BJ (cell line): ENCODE results near the gene SLC29A4. TPM values are rescaled to one million over a fixed set of nuclear protein-coding genes. Genes with fewer than 3 reads are reported as not detected.

Source experiments
- CTCF ChIA-PET: fragments of 350-600 bp; formaldehyde crosslinking; extraction: SDS; loops from one replicate; lab custom pipeline; 2021; ENCODE audit warnings: antibody characterized with exemption, inconsistent platforms; lab: Yijun Ruan, JAX
- POLR2A ChIA-PET: fragments of 300-600 bp; sonication (Branson Sonifier 250); formaldehyde crosslinking; extraction: SDS; loops from one replicate; lab custom pipeline; 2021; ENCODE audit warnings: antibody characterized with exemption; lab: Charles Lee
- DNase-seq: peaks from one replicate; pipeline ENCODE4 v3.0.0-alpha.2; 2011; ENCODE audit warnings: low read depth
- H3K27me3 ChIP-seq: 2 replicates; pipeline ENCODE4 v1.6.0; 2011; ENCODE audit warnings: low read length; ENCODE audit not compliant: control insufficient read depth, insufficient read depth
- H3K36me3 ChIP-seq: 2 replicates; pipeline ENCODE4 v1.5.1; 2011; ENCODE audit warnings: low read length; ENCODE audit not compliant: control insufficient read depth, insufficient read depth
- H3K4me3 ChIP-seq: 2 replicates; pipeline ENCODE4 v1.5.1; 2011; ENCODE audit warnings: low read depth, mild to moderate bottlenecking, control low read depth, low read length
- CTCF ChIP-seq: IDR thresholded peaks from 2 replicates; pipeline ENCODE4 v1.5.1; 2011; ENCODE audit warnings: low read depth, mild to moderate bottlenecking, control low read depth, inconsistent platforms, low read length, moderate library complexity; ENCODE audit not compliant: insufficient read depth
- polyA minus RNA-seq: library from RNA; depleted of rRNA, polyadenylated mRNA; stranded (reverse); fragments of >200 nt; gene quantifications from 2 replicates; pipeline ENCODE4 v1.2.3, GENCODE V29; 2011; rRNA and poly(A)+ RNA removed
- polyA plus RNA-seq: library from polyadenylated mRNA; depleted of rRNA; stranded (reverse); fragments of >200 nt; gene quantifications from 2 replicates; pipeline ENCODE4 v1.2.3, GENCODE V29; 2011; rRNA removed

Gene SLC29A4
- polyA plus RNA-seq (1.9 and 3.4 TPM in 2 replicates), polyA minus RNA-seq (2.2 and 3.7 TPM in 2 replicates)

GRCh38 chr7:5282543-5283316, at the start of gene SLC29A4:
SLC29A4 (plus strand) TSS chr7:5282943; CDS start chr7:5287817, 4,874 bp downstream.
- DNase-seq: no peak
- Histone ChIP-seq H3K27me3 (no peaks in the 10 kb centered on the region; the same call in none of the 2 replicates), H3K36me3 (no peaks in the 10 kb centered on the region), H3K4me3 (peak within 1 kb of the TSS; percentile 40)
- POLR2A ChIA-PET: no interaction called here
- CTCF ChIA-PET: no interaction called here
- no peak for TF ChIP-seq CTCF

GRCh38 chr7:5234852-5235831, 47.6 kb upstream of the SLC29A4 start:
- Histone ChIP-seq H3K27me3 (no peaks in the 10 kb centered on the region), H3K4me3 (no peak overlapping the region), H3K36me3 (peaks cover 8% of the 10 kb centered on the region)
- no peak for TF ChIP-seq CTCF
- DNase-seq: no peak
- ChIA-PET CTCF (interaction anchor here (0.9 to 1.1 kb wide), 2 partner anchors 9 to 216 kb away, joined by 5 to 6 read pairs; no protein-coding TSS in a partner anchor), POLR2A (no interaction called here)

- H3K4me3 ChIP-seq: no peak overlapping the region; the same call in 1 of the 2 replicates
- no peak for TF ChIP-seq CTCF
- ChIA-PET POLR2A (no interaction called here), CTCF (interaction anchor here (0.7 to 2.2 kb wide), 5 partner anchors 9 to 257 kb away, joined by 3 to 13 read pairs (median 3); no protein-coding TSS in a partner anchor)
- no peaks in the 10 kb centered on the region; the same call in 1 of the 2 replicates for H3K36me3 ChIP-seq
- peak; percentile 26 for DNase-seq
- no peaks in the 10 kb centered on the region for H3K27me3 ChIP-seq
These were observed 45.5 kb upstream of the SLC29A4 start for GRCh38 chr7:5237286-5237685.

GRCh38 chr7:5238500-5238899, 44.2 kb upstream of the SLC29A4 start:
- POLR2A ChIA-PET: no interaction called here

More at GRCh38 chr7:5238500-5238899, 44.2 kb upstream of the SLC29A4 start:
- H3K27me3 ChIP-seq: no peaks in the 10 kb centered on the region
- DNase-seq: no peak
- TF ChIP-seq CTCF: no peak
- CTCF ChIA-PET: interaction anchor here (1.0 to 2.2 kb wide), 2 partner anchors 212 to 256 kb away, joined by 3 to 13 read pairs; no protein-coding TSS in a partner anchor
- no peak overlapping the region for H3K4me3 ChIP-seq
- H3K36me3 ChIP-seq: no peaks in the 10 kb centered on the region
